ENCODE measurements around the gene MSN. TPM values are rescaled to one million over a fixed set of nuclear protein-coding genes. Genes with fewer than 3 reads are reported as not detected.

Gene MSN
- total RNA-seq, 4 donors from 2014 or later, result 166 to 412 (median 274) TPM

DNA sequence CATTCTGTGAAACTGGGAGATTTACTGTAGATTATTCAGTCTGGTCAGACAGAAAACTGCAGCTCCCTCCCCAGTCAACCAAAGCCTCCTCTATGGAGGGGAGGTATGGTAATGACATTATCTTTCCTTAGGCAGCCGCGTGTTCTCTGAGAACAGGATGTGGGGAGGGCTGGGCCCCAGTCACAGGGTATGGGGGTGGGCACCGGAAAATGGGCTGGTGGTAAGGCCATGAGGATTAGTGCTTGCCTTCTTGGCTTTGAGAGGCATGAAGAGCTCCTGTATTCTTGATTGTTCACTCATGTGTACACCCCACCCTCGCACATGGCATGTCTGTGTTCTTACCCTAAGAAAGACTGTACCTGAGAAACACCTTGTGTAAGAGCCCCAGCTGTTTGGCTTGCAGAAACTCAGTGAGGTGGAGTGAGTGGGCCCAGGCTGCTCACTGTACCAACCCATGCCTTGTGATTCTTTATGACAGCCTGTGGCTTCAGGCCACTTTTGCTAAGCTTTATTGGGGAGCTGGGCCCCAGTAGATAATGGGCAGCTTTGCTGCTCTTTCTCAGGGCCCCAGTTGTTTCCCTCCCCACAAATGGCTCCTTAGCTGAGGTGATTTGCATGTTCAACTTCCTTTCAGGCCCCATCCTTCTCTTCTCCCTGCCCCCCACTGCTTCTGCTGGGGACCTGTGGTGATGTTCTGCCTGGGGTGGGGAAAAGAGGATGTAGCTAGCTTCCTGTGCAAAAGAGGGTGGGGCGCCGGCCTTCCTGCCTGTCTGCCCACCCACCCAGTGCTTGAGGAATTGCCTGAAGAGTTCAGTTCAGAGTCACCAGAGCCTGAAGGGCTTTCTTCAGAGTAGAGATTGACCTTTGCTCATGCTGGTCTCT, 30.7 kb downstream of the MSN start:
- TF ChIP-seq, protein P1, sequence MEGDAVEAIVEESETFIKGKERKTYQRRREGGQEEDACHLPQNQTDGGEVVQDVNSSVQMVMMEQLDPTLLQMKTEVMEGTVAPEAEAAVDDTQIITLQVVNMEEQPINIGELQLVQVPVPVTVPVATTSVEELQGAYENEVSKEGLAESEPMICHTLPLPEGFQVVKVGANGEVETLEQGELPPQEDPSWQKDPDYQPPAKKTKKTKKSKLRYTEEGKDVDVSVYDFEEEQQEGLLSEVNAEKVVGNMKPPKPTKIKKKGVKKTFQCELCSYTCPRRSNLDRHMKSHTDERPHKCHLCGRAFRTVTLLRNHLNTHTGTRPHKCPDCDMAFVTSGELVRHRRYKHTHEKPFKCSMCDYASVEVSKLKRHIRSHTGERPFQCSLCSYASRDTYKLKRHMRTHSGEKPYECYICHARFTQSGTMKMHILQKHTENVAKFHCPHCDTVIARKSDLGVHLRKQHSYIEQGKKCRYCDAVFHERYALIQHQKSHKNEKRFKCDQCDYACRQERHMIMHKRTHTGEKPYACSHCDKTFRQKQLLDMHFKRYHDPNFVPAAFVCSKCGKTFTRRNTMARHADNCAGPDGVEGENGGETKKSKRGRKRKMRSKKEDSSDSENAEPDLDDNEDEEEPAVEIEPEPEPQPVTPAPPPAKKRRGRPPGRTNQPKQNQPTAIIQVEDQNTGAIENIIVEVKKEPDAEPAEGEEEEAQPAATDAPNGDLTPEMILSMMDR (IDR thresholded peaks at IDR 0.05), result no peak
- peak; percentile 50 for ATAC-seq (ENCODE audit: low FRiP score)
- DNase-seq (ENCODE audit: low spot score), result no peak

DNA sequence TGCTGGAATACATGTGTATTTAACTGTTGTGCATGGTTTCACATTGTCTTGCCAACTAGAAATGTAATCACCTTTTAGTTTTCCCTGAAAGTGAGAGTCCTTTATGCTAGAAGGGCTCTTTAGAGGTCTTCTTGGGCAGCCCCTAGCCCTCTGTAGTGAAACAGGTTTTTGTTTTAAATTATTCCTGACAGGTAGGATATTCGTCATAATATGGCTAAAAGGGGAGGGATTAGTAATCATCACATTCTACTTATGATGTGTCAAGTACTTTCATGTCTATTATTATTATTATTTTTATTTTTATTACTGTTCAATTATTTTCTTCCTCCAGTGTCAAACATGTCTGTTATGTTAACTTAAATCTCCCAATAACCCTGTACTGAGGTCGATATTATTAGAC, 35.5 kb downstream of the MSN start:
- TF ChIP-seq, protein P1 (IDR thresholded peaks at IDR 0.05), result no peak
- no peak for ATAC-seq (ENCODE audit: low FRiP score)
- no peak for DNase-seq (ENCODE audit: low spot score)

DNA sequence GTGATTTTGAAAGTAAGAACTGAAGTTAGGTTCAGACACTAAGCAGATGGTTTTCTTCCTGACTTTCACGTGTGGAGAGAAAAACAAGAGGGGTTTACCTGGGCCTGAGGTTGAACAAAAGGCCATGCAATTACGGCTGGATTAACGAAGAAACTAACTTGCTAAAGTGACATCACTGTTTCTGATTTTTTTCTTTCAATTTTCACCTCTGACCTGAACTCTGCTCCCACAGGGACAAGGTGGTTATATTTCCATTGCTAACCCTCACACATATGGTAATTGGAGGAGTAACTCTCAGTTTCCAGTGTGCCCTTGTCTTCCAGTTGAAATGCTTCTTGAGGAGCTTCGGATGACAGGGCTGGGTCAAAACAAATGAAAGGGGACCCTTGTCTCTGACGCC, 38.0 kb downstream of the MSN start:
- TF ChIP-seq, protein P1 (IDR thresholded peaks at IDR 0.05), result no peak
- DNase-seq (ENCODE audit: low spot score), result no peak
- ATAC-seq (ENCODE audit: low FRiP score), result no peak

DNA sequence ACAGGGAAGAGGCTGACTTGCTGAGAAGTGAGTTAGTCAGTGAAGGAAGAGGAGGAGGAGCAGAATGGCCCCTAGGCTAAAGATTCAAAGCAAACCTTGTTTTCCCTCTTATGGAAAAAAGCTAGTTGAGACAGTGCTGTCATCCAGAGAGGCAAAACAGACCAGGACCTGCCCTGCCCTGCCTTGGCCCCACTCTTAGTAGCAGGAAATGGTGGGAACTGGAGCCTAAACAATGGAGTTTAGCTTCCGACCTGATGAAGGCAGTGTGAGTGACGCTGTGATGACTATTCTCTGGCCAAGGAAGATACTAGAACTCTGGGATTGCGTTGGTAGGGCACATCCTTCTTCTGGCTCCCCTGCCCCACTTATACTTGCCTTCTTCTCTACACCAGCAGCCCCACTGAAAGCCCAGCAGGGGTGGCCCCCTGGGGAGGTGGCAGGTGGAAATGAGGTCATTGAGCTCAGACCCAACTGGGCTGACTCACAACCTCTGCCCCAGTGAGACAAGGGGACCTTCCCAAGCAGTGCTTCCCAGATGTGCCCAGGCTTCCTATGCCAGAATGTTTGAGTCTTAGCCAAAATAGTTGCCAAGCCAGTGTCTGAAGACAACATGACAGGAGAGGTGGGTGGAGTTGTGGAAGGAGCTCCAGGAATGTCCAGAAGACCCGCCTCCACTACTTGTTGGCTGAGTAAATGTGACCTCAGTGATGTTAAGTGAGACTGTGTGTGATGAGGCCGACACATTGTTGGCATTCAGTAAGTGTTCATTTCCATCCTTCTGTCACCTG, 38.8 kb downstream of the MSN start:
- ATAC-seq (ENCODE audit: low FRiP score) (peak; percentile 63), DNase-seq (ENCODE audit: low spot score) (no peak)
- TF ChIP-seq, protein P1 (IDR thresholded peaks at IDR 0.05), result no peak

DNA sequence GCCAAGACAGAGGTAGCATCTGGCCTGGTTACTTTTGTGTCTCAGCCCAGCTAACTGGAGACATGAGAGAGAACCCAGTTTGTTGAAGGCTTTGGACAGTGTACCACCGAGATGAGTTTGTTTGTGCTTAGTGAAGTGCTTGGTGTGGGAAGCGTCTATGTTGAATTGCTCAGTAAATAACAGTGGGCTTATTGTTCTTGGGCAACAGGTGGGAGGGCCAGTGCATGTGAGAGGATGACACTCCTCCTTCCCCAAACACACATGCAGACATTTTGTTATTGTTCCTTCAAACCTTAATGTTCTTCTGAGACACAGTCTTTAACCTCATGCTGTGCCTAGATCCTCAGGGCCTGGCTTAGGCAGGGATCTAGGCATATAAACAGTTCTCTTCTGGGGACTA, 39.7 kb downstream of the MSN start:
- TF ChIP-seq, protein P1 (IDR thresholded peaks at IDR 0.05), result no peak
- ATAC-seq (ENCODE audit: low FRiP score) (no peak), DNase-seq (ENCODE audit: low spot score) (no peak)

DNA sequence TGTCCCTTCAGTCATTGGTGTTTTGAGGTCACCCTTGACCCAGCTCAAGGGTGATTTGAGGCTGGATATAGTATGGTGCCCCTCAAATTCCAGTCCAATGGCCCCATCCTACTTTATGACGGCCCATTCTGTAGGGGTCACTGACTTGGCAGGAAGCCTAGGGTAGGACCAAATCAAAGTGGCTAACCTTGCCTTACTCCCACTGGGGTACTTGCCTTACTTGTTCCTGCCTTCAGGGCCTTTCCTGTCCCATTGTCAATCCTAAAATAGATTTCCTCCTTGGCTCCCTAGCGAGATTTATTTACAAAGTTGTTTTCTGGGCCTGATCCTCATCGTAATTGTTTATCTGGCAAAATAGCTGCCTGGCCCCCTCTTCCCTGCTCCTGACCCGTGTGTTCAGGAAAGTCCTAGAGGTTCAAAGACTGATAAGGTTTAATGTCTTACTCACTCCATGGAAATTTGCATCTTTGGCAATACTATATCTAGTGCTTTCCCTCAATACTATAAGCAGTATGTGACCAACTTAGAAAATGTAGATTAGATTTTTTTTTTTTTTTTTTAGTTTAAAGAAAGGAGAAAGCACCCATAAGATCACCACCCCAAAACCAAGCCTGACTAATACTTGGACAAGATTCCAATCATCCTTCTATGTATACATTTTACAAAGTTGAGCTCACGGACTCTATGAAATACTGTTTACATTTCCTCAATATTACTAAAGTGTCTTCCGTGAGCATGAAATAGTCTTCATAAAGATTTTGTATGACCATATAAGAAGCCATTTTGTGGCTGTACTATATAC, 44.8 kb downstream of the MSN start:
- DNase-seq (ENCODE audit: low spot score), result no peak
- TF ChIP-seq, protein P1 (IDR thresholded peaks at IDR 0.05), result no peak
- ATAC-seq (ENCODE audit: low FRiP score), result no peak

Data from omental fat pad (tissue), 4 donors.